Activated T-cell treated with anti-CD3 and anti-CD28 coated beads, Interleukin-2, amount 50 U/mL, for 1 hour (primary cell): ENCODE measurements around the gene FOSL1.

Experiments used
- DNase-seq: peaks from one replicate; pipeline ENCODE4 v3.0.0-alpha.2; 2020

The FOSL1 gene

DNA sequence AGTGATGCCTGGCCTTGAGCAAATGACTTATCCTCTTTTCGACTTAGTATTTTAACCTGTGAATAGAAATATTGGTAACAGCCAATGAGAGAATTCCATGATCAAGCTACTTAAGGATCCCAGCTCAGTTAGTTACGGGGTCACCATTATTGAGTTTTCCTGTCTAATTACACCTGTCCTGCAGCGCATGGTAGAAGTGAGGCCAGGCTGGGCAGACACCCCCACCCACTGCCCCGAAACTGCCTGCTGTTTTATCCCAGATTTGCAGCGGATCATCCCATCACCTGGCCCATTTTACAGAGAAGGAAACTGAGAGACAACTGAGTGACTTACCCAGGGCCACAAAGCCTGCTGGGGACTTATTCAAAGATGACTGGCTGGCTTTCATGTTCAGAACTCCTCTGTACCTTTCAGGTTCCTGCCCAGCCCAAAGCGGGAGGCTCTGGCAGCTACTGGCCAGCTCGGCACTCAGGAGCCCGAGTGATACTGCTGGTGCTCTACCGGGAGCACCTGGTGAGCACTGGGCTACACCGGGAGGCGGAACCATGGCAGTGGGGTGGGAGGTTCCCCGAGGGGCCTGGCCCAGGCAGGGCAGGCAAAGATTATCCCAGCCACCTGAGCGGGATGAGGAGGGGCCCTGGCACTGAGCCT, 38.5 kb downstream of the FOSL1 start:
- DNase-seq = no peak

DNA sequence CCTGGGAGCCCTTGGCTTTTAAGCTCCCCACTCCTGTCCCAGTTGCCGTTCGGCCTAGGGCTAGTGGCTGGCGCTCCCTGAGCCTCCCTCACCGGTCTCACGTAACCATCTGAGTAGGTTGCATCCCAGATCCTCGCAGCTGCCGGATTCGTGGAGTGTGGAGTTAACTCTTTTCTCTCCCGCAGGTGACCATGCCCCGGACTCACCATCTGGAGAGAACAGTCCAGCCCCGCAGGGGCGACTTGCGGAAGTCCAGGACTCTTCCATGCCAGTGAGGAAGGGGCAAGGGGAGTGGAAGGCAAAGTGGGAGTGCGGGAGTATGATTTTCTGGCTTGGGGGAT, 39.1 kb downstream of the FOSL1 start:
- DNase-seq = no peak

DNA sequence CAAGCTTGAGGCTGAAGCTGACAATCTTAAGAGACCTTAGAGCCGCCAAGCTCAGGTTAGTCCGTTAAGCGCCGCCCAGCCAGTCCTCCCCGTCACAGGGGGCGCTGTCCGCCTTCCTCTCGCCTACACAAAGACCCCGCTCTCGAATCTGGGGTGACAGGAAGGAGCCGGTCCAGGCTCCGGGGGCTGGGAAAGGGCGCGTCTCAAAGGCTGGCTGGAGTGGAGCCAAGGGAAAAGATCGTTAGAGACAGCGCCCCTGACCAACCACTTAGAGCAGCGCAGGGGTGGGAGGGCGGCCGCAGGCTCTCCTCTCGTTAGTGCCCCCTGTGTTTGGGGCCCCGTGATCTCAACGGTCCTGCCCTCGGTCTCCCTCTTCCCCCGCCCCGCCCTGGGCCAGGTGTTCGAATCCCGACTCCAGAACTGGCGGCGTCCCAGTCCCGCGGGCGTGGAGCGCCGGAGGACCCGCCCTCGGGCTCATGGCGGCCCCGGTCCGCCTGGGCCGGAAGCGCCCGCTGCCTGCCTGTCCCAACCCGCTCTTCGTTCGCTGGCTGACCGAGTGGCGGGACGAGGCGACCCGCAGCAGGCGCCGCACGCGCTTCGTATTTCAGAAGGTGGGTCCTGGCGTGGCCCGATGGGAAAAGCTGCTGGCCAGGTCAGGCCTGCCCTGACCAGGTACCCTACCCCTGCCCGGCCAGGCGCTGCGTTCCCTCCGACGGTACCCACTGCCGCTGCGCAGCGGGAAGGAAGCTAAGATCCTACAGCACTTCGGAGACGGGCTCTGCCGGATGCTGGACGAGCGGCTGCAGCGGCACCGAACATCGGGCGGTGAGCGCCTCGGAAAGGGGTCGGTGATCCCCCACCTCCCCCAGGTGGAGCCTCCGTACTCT, 39.7 kb downstream of the FOSL1 start, which contains the start of gene MUS81:
TSS of gene MUS81 (plus strand) at position 156 of the 887 bp plus-strand sequence. CDS start at position 477, 321 bp downstream.
- peak; percentile 99 for DNase-seq

DNA sequence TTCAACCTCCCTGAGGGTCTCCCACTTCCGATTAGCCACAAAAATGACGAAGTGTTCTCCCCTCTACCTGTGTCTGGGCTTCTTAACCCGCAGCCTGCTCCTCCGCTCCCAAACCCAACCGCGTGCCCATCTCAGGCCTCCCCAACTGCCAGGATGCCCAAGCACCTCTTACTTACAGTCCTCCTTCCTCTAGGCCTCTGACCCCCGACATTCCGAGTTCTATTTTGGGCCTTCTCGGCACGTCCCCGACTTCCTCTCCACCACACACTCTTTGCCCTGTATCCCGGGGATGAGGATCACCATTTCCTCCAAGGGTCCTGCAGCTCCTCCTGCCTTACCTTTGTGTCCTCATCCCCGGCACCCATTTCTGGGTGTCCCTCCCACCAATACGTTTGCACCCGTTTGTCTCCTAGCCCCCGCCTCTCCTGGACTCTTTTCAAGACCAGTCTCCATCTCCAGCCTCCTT, 40.3 kb downstream of the FOSL1 start:
- DNase-seq = no peak

DNA sequence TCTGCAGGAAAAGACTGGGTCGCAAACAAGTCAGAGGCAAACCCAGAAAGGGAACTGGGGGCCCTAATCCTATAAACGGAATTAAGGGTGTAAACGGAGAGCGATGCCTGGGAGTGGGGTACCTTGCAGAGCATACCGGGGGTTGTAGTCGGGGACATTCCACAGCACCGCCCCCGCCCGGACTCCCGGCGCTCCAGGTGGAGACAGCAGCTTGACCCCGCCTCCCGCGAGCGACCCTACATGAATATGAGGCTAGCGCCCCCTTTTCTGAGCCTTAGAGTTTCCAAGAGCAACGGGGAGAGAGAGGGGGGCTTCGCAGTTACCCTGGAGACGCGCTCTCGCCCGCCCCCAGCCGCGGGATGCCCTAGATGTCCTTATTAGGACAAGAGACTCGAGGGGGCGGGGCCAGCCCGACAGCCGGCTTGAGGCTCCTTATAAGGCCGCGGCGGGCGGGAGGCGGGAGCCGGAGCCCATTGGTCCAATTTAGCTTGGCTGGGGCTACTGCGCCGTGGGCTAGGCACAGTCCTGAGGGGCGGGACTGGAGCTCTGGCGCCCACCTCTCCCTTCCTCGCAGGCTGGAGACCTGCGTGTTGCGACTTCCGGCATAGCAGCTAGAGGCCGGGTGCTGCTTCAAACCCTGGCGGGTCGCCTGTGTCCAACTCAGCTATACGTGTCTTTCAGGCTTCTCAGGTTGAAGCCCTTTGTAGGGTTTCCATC, 40.9 kb downstream of the FOSL1 start:
- peak; percentile 95 for DNase-seq

DNA sequence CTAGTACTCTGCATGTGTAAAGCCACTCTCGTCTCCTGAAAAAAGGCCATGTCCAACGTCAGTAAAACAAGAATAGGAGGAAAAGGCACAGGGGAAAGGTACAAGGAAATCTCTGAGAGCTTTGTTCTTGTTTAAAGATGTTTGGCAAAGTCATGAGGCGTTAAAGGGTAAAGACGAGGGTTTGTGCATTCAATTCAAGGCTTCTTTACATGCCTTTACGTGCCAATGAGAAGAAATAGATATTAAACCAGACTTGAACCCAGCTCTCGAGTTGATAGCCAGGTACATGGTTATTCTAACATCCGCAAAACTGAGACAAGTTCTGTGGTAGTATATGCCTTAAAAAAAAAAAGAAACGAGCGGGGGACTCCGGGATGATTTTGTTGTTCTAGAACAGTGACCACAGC, 41.5 kb downstream of the FOSL1 start:
- DNase-seq = no peak

DNA sequence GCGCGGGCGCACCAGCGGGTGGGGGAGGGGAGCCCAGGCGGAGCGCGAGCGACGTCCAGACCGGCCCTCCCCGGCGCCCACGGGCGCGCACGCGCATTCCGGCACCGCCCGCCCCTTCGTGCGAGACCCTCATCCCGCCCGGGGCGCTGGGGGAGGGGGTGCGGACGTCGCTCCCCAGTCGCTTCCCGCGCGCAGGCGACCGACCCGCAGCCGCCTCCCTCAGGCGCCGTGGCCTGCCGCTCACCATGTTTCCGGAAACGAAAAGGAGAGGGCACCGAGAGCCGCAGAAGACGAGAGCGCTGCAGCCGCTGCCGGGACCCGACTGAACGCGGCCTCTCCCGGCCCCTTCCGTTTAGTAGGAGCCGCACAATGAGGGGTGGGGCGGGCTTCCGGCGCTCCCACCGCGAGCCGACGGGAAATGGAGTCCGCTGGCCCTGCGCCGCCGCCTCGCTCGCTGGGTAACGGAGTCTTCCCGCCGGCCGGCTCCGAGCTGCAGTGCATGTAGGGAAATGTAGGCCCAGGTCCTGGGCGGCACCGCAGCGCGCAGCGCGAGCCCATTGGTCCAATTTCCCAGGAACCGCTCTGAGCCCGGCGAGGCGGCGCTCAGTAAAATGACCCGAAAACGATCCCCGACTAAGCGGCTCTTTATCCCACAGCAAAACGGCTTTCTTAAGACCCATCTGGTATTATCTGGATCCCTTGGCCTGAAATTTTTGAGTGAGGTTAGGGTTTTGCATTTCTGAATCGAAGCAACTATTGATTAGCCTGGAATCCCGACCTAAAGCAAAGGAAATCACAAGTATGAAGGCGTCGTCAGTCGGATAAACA, 42.1 kb downstream of the FOSL1 start, which contains the start of gene CFL1:
TSS of gene CFL1 (minus strand) at position 328 of the 828 bp plus-strand sequence. CDS start at position 247, 81 bp downstream.
- peak; percentile 95 for DNase-seq

DNA sequence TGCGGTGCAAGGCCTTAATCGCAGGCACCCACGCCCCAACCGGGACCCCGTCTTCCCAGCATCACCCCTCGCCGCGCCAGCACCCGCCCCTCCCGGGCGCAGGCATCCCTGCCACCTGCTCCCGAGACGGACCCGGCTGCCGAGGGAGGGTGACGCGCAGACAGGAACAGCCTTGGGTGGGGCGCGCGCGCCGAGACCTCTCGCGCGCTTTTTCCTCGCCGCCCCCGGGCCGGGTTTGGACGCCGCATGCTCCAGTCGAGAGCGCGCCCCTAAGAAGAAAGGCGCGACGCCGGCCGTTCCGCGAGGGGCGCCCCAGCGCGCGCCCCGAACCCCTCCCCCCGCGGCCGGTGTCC, 42.7 kb downstream of the FOSL1 start:
- DNase-seq = peak; percentile 79

DNA sequence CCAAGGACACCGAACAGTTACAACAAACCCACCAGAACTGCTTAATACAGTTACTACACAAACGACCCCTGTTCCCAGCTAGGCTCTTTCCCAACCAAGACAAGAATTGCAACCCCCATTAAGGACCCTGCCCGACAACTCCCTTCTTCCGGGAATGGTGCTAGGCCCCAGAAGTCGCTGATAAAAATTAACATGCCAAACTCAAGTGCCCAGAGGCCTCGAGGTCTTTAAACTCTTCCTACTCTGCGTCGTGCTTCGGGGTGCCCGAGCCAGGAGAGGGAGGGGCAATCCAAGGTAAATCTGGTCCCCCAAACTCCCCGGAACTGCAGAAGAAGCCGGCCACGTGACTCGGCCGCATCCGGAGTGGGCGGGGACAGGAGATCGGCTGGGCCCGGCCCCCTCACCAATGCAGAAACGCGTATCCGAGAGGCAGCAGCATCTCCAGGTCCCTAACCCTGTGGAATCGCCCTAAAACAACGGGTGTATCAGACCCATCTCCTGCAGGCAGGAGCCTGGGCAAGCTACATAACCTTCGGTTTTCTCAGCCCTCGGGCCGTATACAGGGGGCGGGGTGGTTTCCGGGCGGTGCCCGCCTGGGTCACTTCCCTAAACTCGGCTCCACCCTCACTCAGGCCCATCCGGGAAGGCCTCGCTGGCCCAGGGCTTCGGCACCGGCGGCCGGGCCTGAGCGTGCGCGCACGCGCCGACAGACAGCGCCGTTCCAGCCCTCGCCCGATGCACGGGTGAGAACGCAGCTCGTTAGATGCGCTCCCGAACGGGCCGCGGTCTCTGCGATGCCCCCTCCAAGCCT, 43.3 kb downstream of the FOSL1 start:
- DNase-seq = peak; percentile 85

DNA sequence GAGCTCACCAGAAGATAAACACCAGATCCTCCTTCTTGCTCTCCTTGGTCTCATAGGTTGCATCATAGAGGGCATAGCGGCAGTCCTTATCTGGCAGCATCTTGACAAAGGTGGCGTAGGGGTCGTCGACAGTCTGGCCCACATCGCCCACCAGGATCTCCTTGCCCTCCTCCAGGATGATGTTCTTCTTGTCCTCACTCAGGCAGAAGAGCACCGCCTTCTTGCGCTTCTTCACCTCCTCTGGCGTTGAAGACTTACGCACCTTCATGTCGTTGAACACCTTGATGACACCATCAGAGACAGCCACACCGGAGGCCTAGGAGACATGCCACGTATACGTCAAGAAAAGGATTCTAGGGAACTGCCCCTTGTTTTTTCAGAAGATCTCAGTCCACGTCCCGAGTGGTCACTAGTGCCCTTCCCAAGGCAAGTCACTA, 44.2 kb downstream of the FOSL1 start:
- no peak for DNase-seq

DNA sequence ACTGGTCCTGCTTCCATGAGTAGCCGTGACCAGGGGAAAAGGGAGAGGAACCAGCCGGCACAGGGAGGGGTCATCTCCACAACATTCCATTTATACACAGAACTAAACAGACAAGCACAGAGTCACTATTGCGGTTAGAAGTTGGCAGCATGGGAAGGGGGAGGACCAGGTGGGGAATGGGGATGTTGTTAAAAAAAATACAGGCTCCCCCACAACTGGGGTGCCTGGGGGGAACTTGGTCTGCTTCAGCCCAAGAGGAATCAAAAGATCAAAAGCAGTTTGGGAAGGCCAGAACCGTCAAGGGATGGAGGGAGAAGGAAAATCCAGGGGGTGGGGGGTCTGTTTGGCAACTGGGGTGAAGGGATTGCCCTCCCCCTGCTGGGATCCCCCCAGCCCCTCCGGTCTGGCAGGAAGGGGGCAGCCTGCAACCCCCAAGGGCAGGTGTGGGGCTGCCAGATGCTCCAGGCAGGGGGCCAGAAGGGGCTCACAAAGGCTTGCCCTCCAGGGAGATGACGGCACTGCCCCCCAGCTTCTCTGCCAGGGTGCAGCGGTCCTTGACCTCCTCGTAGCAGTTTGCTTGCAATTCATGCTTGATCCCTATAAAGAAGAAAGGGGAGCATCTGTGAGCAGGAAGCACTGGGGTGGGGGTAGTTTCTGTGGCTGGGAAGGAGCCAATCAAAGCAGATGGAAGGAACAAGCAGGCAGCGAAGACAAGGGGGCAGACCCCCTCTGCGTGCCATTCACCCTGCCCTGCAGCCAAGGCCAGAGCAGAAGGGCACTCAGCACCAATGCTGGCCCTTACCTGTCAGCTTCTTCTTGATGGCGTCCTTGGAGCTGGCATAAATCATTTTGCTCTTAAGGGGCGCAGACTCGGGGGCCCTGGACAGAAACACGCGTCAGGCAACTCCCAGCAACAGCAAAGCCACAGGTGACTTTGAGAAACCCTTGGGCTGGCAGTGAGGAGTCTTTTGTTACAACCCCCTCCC, 45.0 kb downstream of the FOSL1 start:
- no peak for DNase-seq

DNA sequence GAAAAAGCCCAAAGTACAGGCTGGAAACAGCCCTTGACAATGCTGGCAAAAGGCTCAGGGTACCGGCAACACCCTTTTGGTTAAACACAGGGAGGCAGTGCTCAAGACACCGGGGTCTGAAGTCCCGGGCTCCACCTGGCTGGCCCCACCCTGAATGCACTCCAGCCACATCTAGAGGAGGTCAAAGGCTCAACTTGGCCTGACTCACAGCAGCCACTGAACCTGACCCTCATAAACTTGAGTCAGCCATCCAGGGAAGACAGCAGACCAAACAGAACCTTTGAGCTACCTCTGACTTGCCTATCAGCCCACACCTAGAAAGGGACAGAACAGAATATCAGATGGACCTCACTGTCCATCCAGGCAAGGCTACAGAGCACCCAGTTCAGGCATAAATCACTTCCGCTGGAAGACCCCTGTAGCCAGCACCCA, 46.0 kb downstream of the FOSL1 start:
- DNase-seq = no peak

DNA sequence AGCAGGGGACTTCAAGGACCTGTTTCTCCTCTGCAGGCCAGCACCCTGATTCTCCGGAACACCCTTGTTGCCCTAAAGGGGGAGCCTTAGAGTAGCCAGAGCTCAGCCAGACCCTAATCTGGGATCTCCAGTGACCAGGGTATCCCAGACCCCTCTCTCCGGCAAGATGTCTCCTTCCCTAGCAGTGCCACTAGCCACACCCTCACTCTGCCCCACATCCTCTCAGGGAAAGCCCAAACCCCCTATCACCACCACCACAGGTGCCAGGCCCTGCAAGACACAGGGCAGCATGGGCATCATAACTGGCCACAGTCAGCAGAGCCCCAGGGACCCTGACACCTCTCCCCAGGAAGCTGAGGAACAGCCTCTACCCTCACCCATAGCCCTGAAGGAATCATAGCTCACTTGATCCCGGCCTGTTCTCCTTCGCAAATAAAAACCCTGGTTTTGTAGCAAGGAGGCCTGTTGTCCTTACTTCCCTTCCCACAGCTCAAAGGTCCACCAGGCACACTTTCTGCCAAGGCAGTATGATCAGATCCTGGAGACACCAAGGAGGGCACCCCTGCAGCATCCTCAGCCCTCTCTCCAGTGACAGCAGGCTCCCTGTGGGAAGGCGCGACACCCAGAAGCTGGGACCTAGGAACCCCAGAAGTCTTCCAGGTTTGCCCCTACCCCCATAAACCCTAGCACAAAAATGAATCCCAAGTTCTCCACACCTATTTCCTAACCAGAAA, 46.8 kb downstream of the FOSL1 start:
- no peak for DNase-seq

DNA sequence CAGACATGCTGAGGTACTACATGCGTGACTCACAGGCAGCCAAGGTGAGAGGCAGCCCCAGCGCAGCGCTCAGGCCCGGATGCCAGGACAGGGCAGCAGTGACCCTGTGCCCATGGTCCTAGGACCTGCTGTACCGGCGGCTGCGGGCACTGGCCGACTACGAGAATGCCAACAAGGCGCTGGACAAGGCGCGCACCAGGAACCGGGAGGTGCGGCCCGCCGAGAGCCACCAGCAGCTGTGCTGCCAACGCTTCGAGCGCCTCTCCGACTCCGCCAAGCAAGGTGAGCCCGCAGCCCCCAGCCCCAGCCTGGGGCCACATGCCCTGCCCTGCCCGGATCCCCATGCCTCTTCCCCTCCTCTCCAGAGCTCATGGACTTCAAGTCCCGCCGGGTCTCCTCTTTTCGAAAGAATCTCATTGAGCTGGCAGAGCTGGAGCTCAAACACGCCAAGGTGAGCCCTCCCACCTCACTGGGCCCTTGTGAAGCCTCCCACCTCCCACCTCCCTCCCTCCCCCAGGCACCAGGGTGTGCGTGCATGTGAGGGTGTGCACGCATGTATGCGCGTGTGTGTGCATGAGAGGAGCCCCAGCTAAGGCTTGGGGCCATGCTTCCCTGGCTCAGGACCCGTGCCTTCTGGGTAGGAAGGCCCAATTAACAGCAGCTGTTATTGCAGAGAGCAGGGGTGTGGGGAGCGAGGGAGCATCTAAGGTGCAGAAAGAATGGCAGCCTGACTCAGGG, 47.5 kb downstream of the FOSL1 start:
- DNase-seq = no peak

DNA sequence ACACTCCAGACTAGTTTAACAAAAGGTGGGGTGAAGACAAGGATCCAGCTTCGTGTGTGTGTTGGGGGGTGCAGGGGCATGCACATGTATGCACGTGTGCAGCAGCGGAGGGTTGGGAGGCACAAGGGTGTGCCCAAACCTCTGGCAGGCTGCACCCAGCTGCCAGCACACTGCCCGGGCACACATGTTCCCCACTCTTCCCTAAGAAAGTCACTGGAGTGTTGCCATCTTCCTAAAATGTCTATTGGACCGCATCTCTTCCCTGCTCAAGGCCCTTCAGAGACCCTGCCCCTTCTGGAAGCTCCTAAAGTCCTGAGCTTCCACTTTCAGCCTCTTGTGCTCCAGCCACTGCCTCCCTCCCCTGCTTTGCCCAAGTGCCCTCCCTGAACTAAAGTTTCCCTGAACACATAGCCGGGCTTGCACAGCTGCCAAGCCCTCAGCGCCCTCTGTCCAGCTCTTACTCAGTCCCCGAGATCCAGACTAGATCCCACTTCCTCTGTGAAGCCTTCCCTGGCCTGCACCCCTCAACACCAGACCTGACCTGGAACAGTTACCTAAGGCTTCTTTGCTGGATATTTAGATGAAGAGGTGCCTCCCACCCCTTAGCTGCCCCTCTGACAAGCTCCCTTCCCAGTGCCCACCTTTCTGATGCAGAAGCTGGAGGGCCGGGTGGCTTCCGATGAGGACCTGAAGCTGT, 48.2 kb downstream of the FOSL1 start:
- DNase-seq = no peak

DNA sequence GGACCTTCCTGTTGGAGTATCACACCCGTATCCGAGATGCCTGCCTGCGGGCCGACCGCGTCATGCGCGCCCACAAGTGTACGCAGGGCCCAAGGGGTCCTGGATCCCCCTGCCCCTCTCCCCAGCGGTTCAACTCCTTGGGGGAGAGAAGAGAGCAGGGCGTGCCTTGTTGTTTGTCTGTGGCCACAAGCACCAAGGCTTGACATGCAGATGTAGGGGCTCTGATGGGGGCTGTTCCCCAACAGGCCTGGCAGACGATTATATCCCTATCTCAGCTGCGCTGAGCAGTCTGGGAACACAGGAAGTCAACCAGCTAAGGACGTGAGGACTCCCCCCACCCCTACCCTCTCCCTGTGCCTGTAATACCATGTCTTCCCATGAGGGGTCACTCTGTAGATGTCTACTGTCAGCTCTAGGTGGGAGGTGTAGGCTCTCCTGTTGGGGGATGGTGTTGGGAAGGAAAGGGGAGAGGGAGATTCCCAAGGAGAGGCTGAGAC, 49.1 kb downstream of the FOSL1 start:
- no peak for DNase-seq

DNA sequence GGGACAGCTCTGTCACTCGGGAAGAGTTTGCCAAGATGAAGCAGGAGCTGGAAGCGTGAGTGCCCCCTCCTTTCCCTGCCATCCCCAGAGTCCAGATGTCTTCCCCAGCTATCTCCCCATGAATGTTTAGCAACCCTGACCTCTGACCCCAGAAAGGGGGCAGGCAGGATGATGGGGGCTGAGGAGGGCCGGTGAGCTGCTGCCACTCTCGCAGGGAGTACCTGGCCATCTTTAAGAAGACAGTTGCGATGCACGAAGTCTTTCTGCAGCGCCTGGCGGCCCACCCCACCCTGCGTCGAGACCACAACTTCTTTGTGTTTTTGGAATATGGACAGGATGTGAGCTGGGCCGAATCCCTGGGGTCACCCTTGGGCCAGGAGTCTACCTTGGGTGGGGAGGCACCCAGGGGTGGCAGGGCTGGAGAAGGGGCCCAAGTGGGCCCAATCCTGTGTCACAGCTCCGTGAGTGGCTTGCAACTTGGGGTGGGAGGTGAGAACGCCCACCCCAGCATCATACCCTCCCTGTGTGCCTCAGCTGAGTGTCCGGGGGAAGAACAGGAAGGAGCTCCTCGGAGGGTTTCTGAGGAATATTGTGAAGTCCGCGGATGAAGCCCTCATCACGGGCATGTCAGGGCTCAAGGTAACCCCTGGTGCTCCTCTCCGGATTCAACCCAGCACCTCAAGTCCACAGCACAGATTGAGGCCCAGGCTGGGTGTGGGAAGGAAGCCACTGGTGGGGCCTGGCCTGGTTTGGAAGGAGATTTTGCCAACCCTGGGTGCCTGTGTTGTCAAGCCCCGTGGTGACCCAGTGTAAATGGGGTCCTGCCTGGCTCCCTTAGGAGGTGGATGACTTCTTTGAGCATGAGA, 49.7 kb downstream of the FOSL1 start:
- no peak for DNase-seq
